D341Med (cell line): ENCODE measurements around the gene PRKAR1B.
"Not testable (repeated sequence)": the region's sequence is repeated elsewhere in the genome, so short reads cannot be mapped to it uniquely, and the experiment has no call there.

Experiments
- DNase-seq: peaks from one replicate; pipeline ENCODE4 v3.0.0; 2012; ENCODE audit warnings: low spot score

Gene PRKAR1B

DNA sequence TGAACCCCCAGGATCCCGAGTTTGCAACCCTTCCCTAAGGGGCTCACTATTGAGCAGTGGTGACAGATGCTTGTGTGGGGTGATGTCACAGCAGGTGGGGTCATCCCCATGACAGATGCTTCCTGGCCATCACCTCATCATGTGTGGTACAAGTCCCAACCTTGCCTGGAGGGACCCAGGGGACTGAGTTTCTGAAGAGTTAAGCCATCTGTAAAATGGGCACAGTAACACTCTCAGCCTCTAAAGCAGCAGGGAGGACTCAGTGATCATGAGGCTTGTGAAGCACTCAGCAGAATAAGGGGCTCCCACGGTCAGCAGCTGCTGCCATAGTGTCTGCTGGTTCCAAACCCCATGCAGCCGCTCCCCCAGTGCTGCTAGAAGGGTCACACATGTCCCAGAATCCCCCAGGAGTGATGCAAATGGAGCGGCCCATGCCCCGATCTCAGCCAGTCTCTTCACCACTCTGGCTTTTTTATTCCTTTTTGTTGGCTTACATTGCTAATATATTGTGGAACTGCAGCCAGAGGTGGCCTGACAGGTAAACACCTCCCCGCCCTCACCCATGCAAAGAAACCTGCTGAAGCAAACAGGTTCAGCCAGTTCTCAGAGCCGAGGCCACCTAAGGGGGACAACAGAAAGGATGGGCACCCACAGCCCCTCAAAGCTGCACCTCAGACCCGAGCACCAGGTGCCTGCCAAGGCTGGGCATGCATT is 105.4 kb downstream of the PRKAR1B start:
- DNase-seq: no peak

GRCh38 chr7:620885-621284 is 106.2 kb downstream of the PRKAR1B start:
- no peak for DNase-seq

GRCh38 chr7:620056-620455 is 107.0 kb downstream of the PRKAR1B start:
- no peak for DNase-seq

GRCh38 chr7:619368-619840 is 107.7 kb downstream of the PRKAR1B start:
- DNase-seq: no peak

DNA sequence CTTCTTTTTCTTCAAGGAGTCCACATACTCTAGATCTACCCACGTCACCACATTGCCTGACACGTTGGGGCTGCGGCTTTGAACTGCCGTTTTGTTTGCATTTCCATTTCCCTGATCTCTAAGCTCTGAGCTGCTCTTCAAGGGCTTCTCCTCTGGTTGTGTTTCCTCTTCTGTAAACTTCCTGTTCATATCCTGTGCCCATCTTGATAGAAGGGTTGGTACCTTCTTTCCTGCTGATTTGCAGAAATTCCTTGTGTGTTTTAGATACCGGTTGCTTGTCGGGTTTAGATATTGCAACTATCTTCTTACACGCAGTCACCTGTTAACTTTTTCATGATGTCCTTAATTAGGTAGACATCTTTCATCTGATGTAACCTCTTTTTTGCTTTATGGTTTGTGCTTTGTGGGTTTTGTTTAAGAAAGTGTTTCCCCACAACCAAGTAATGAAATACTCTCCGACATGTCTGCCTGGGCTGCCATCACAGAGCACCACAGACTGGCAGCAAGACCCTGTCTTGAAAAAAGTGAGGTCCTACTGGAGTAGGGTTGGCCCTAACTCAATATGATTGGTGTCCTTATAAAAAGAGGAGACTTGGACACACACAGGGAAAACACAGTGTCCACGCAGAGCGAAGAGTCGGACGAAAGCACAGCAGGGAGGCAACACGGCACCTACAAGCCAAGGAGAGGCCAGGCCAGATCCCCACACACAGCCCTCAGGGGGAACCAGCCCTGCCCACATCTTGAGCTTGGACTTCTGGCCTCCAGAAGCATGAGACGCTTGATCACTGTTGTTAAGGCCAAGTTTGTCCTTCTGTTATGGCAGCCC is 108.3 kb downstream of the PRKAR1B start:
- DNase-seq: no peak

- no peak for DNase-seq
These were observed 109.2 kb downstream of the PRKAR1B start for GRCh38 chr7:617614-618538.

DNA sequence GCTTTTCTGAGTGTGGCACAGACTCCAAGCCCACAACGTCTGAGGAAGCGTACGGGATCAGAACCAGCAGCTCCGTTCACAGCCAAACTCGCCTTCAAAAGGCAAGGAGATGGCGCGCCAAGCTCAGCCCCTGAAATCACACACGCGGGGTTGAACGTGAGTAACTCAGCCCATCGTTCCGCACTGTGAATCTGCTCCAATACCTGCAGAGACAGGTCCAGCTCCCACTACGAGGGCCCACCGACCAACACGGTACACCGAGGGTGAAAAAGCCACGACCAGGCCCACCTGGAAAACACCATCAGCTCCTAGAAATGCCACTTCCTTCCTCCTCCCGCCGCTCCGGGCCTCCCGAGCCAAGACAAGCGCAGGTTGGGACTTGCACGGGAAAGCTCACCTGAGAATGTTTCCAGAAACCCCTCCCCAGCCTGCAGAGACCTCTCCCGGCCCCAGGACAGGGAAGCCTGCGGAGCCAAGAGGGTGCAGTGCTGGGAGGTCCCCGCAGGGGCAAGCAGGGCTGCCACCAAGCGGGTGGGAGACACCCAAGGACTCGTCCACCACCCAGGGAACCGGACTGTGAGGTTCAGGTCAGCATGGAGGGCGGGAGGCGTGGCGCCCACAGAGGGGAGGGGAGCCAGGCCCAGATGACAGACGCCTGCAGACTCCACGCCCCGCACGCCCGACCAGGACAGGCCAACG is 113.5 kb downstream of the PRKAR1B start:
- no peak for DNase-seq

DNA sequence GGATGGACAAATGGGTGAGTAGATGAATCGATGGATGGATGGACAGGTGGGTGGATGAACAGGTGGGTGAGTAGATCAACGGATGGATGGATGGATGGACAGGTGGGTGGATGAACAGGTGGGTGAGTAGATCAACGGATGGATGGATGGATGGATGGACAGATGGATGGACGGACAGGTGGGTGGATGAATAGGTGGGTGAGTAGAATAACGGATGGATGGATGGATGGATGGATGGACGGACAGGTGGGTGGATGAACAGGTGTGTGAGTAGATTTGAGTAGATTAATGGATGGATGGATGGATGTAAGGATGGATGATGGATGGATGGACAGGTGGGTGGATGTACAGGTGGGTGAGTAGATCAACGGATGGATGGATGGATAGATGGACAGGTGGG is 115.2 kb downstream of the PRKAR1B start:
- DNase-seq: not testable (repeated sequence)

GRCh38 chr7:611281-611810 is 115.7 kb downstream of the PRKAR1B start:
- no peak for DNase-seq

DNA sequence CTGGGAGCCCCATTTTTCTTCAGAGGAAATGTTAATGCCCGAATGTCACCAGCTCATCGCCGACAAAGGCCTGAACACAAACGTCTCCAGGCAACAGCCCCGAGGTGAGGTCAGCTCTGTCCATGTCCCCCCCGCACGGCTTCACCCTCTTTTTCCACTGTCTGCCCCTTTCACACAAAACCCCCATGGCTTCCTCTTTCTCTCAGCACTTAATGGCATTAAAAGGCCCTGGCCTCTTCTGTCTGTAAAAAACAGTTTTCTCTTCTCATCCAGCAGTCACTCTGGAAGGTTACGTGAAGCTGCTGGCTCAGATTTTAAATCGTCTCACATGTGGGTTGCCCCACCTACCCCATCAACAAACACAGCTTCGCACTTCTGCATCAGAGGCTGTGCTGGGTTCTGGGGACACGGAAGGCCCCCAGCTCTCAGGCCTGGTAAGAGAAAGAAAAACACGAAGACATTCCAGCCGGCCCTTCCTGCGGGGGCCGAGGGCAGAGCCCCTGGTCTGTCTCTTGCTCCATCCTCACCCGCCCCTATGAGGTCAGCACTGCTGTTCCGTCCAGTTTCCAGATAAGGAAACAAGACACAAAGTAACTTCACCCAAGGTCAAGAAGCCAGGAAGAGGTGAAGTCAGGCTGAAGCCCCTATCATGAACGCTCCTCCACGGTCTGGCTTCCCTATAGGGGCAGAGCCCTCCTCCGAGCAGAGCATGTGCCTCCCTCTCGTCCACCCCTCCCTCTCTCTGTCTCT is 116.4 kb downstream of the PRKAR1B start:
- no peak for DNase-seq

DNA sequence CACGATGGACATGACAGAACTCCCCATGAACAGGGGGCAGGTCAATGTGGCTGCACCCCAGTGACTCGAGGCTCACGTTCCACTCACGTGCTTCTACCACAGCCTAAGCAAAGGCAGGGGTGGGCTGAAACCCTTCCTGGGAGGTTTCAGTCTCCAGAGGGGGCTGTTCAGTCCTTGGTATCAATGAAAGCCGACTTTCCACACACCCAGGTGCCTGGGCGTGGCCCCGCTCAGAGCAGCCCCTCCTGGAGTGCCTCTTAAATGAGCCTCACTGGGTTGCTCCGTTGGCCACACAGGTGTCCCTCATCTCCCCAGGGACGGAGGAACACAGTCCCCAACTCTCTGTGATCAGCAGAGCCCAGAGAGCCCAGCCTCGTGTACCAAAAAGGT is 116.9 kb downstream of the PRKAR1B start:
- no peak for DNase-seq

GRCh38 chr7:609365-609764 is 117.7 kb downstream of the PRKAR1B start:
- no peak for DNase-seq

GRCh38 chr7:608954-609353 is 118.1 kb downstream of the PRKAR1B start:
- DNase-seq: no peak

DNA sequence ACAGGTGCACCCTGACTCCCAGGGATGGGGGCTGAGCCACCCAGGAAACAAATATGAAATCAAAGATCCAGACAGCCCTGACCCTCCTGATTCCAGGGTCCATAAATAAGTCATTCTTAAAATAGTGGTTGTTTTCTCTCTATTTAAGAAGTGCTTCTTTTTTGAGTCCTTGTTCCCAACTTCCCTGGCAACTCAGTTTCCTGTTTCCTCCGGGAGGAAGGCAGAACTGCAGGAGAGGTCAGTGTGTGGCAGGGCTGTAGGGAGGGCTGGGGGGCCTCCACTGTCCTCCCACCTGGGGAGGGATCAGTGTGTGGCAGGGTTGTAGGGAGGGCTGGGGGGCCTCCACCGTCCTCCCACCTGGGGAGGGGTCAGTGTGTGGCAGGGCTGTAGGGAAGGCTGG is 118.7 kb downstream of the PRKAR1B start:
- no peak for DNase-seq

GRCh38 chr7:607938-608337 is 119.1 kb downstream of the PRKAR1B start:
- DNase-seq: no peak

- DNase-seq: no peak
These were observed 121.2 kb downstream of the PRKAR1B start for GRCh38 chr7:605661-606450.

- no peak for DNase-seq
These were observed 122.1 kb downstream of the PRKAR1B start for GRCh38 chr7:604884-605531.

DNA sequence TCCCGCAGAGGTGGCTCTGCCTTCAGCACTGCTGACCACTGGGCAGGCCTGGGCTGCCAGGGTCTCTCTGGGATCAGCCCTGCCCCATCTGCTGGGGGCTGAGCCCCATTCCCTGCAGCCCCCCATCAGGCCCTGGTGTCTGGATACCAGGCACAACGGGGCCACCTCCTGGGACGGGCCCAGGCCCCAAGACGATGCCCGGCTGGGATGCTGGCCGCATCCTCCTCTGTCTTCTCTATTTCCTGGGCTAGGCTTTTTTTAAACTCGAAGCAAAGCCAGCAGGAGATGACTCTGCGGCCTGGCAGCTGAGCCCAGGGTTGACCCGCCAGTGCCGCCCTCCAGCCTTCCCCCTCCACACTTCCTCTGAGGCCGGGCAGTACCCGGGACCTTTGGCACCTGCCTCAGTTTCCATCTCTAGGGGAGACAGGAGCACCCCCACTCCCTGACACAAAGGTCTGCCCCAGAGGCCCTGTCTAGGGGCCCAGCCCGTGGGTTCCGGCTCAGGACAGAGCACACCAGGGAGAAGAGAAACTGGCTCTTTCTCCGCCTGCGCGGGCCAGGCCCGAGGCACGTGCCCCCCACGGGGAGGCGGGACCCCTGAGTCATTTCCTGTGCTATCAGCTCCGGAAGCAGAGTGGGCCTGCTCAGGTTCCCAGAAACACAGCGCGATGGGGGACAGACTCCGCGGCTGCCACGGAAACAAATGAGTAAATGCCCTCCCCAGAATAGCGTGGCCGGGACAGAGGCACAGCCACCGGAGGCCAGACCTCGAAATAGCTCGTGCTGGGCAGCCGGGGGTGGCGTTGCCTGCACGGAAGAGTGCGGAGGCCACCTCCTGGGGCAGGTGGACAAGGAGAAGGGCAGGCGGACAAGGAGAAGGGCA is 122.8 kb downstream of the PRKAR1B start:
- no peak for DNase-seq
